DND-41 (cell line): Measurements from ENCODE around the gene PDIA5.

Experiments
- EZH2 ChIP-seq: IDR thresholded peaks from 3 replicates; pipeline ENCODE4 v1.6.1; 2012; ENCODE audit warnings: borderline replicate concordance, low read depth, mild to moderate bottlenecking, moderate library complexity, low read length, inconsistent platforms; ENCODE audit not compliant: severe bottlenecking
- TF ChIP-seq, protein P1 (sequence below): IDR thresholded peaks from 2 replicates; pipeline ENCODE4 v1.5.1; 2012; ENCODE audit warnings: borderline replicate concordance, low read length, moderate library complexity, mild to moderate bottlenecking; ENCODE audit not compliant: poor library complexity, severe bottlenecking; ENCODE audit errors: extremely low read depth

GRCh38 chr3:123110282-123110975 is 43.6 kb downstream of the PDIA5 start:
- TF ChIP-seq, protein P1, sequence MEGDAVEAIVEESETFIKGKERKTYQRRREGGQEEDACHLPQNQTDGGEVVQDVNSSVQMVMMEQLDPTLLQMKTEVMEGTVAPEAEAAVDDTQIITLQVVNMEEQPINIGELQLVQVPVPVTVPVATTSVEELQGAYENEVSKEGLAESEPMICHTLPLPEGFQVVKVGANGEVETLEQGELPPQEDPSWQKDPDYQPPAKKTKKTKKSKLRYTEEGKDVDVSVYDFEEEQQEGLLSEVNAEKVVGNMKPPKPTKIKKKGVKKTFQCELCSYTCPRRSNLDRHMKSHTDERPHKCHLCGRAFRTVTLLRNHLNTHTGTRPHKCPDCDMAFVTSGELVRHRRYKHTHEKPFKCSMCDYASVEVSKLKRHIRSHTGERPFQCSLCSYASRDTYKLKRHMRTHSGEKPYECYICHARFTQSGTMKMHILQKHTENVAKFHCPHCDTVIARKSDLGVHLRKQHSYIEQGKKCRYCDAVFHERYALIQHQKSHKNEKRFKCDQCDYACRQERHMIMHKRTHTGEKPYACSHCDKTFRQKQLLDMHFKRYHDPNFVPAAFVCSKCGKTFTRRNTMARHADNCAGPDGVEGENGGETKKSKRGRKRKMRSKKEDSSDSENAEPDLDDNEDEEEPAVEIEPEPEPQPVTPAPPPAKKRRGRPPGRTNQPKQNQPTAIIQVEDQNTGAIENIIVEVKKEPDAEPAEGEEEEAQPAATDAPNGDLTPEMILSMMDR: no peak
- TF ChIP-seq EZH2: no peak
